Liver (tissue), 9 donors: ENCODE data around the gene SPATS2L. TPM values are rescaled to one million over a fixed set of nuclear protein-coding genes. Genes with fewer than 3 reads are reported as not detected.

ENCODE experiments used
- DNase-seq: peaks from one replicate; pipeline ENCODE4 v3.0.0-alpha.2; 2017; ENCODE audit warnings: low spot score
- H3K27ac ChIP-seq, 2 donors: one replicate each; pipeline ENCODE4 v1.7.0; 2013; ENCODE audit warnings: inconsistent platforms in 2 of 2, low read length in 2 of 2, control low read depth in 1 of 2, low read depth in 1 of 2, mild to moderate bottlenecking in 1 of 2
- H3K27me3 ChIP-seq, 4 donors: one replicate each; pipeline versions ENCODE4 v1.6.1 to v1.7.0; 2013; ENCODE audit warnings: low read length in 3 of 4, inconsistent platforms in 1 of 4, mild to moderate bottlenecking in 1 of 4, moderate library complexity in 1 of 4; ENCODE audit not compliant: control insufficient read depth in 4 of 4, insufficient read depth in 4 of 4
- H3K36me3 ChIP-seq, 4 donors: one replicate each; pipeline versions ENCODE4 v1.6.1 to v1.7.0; 2013; ENCODE audit warnings: low read length in 3 of 4, mild to moderate bottlenecking in 3 of 4, low read depth in 1 of 4, moderate library complexity in 1 of 4; ENCODE audit not compliant: control insufficient read depth in 4 of 4, insufficient read depth in 3 of 4
- H3K4me1 ChIP-seq, 4 donors: one replicate each; pipeline versions ENCODE4 v1.6.1 to v1.7.0; 2013; ENCODE audit warnings: low read length in 3 of 4, mild to moderate bottlenecking in 3 of 4, moderate library complexity in 1 of 4; ENCODE audit not compliant: control insufficient read depth in 4 of 4, insufficient read depth in 4 of 4
- H3K4me3 ChIP-seq, 3 donors: one replicate each; pipeline versions ENCODE4 v1.6.1 to v1.7.0; 2013; ENCODE audit warnings: low read length in 3 of 3, control low read depth in 1 of 3, low read depth in 1 of 3, mild to moderate bottlenecking in 1 of 3
- H3K9ac ChIP-seq, 2 donors: one replicate each; pipeline ENCODE4 v1.7.0; 2013; ENCODE audit warnings: low read length in 2 of 2, mild to moderate bottlenecking in 2 of 2, moderate library complexity in 2 of 2, control low read depth in 1 of 2, low read depth in 1 of 2
- H3K9me3 ChIP-seq, 4 donors: one replicate each; pipeline versions ENCODE4 v1.6.1 to v1.7.0; 2013; ENCODE audit warnings: low read length in 3 of 4; ENCODE audit not compliant: control insufficient read depth in 4 of 4
- EGR1 ChIP-seq, 2 donors: IDR thresholded peaks; 2 replicates each; pipeline ENCODE4 v1.6.1; 2016 to 2018; ENCODE audit warnings: antibody characterized with exemption in 2 of 2, low read depth in 2 of 2
- GABPA ChIP-seq, 2 donors: IDR thresholded peaks in 1 of 2; conservative IDR thresholded peaks in 1 of 2; 2 replicates each; pipeline ENCODE4 v1.6.1; 2016; ENCODE audit warnings: antibody characterized with exemption in 2 of 2, mild to moderate bottlenecking in 1 of 2, moderate library complexity in 1 of 2
- HNF4A ChIP-seq, 2 donors: conservative IDR thresholded peaks; 2 replicates each; pipeline ENCODE4 v1.6.1; 2016; ENCODE audit warnings: antibody characterized with exemption in 2 of 2, mild to moderate bottlenecking in 2 of 2
- HNF4G ChIP-seq: IDR thresholded peaks from 2 replicates; pipeline ENCODE4 v1.6.1; 2016; ENCODE audit warnings: antibody characterized with exemption
- NR2F2 ChIP-seq: IDR thresholded peaks from 2 replicates; pipeline ENCODE4 v1.6.1; 2016; ENCODE audit warnings: antibody characterized with exemption
- RXRA ChIP-seq, 2 donors: IDR thresholded peaks; 2 replicates each; pipeline ENCODE4 v1.6.1; 2017 to 2018; ENCODE audit warnings: antibody characterized with exemption in 2 of 2, mild to moderate bottlenecking in 1 of 2
- SP1 ChIP-seq: IDR thresholded peaks from 2 replicates; pipeline ENCODE4 v1.6.1; 2018; ENCODE audit warnings: antibody characterized with exemption, mild to moderate bottlenecking
- TAF1 ChIP-seq: conservative IDR thresholded peaks from 2 replicates; pipeline ENCODE4 v1.6.1; 2016; ENCODE audit warnings: antibody characterized with exemption, mild to moderate bottlenecking
- WGBS: extraction: QIAGEN DNeasy Blood & Tissue Kit; methylation state at CpG from one replicate; pipeline ENCODE4 v1.1.7; 2013; 5-methylcytosine and 5-hydroxymethylcytosine counted together
- polyA plus RNA-seq, 2 donors: library from polyadenylated mRNA; stranded (reverse) in 1 of 2; unstranded in 1 of 2; fragments of 200-250 nt in 1 of 2; fragments of >200 nt in 1 of 2; fragmentation: Nextera tagmentation in 1 of 2; extraction: Ambion mirVana in 1 of 2; gene quantifications; one replicate each; pipeline versions ENCODE4 v1.2.1 to v1.2.3, GENCODE V29; 2013 to 2015
- total RNA-seq, 2 donors: library from RNA; depleted of rRNA; stranded (reverse); fragments of >200 nt; gene quantifications; one replicate each; pipeline ENCODE4 v1.2.3, GENCODE V29; 2014
- TF ChIP-seq, protein P1 (sequence below): IDR thresholded peaks from 2 replicates; pipeline ENCODE4 v1.6.1; 2016; ENCODE audit warnings: antibody characterized with exemption
- TF ChIP-seq, protein P2 (sequence below): IDR thresholded peaks from 2 replicates; pipeline ENCODE4 v1.6.1; 2016; ENCODE audit warnings: antibody characterized with exemption, mild to moderate bottlenecking
- TF ChIP-seq, protein P3 (sequence below): fragments of 150-350 bp; IDR thresholded peaks from 2 replicates; pipeline ENCODE4 v1.5.1; 2017; ENCODE audit warnings: improper control_type of control experiment, low read depth, low read length; ENCODE audit not compliant: missing input control
- donor health status: healthy.
- donor health status: healthy.
- donor health status: healthy.
- donor health status: healthy.
- donor health status: healthy.

SPATS2L gene
- total and polyA plus RNA-seq, 4 donors: 31.4 to 49.9 (median 42.4) TPM

DNA sequence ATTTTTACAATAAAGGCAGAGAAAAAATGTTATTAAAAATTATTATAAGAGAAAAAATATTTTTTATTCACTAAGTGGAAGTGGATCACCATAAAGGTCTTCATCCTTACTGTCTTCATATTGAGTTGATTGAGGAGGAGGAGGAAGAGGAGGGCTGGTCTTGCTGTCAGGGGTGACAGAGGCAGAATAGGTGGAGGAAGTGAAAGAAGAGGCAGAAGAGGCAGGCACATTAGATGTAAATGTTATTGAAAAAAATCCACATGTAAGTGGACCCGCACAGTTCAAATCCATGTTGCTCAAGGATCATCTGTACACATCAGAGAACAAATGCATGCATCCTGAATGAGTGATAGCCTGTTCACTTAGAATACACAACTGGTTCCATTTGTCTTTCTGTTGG, 6.4 kb upstream of the SPATS2L start:
- TF ChIP-seq NR2F2: no peak
- TF ChIP-seq TAF1: no peak
- TF ChIP-seq RXRA (IDR thresholded peaks at IDR 0.05): no peak
- TF ChIP-seq HNF4G: no peak
- TF ChIP-seq, protein P1, sequence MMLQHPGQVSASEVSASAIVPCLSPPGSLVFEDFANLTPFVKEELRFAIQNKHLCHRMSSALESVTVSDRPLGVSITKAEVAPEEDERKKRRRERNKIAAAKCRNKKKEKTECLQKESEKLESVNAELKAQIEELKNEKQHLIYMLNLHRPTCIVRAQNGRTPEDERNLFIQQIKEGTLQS: no peak
- TF ChIP-seq GABPA (IDR thresholded peaks at IDR 0.05 in 1 of 2, conservative IDR thresholded peaks at IDR 0.05 in 1 of 2): no peak
- TF ChIP-seq SP1: no peak
- TF ChIP-seq, protein P2, sequence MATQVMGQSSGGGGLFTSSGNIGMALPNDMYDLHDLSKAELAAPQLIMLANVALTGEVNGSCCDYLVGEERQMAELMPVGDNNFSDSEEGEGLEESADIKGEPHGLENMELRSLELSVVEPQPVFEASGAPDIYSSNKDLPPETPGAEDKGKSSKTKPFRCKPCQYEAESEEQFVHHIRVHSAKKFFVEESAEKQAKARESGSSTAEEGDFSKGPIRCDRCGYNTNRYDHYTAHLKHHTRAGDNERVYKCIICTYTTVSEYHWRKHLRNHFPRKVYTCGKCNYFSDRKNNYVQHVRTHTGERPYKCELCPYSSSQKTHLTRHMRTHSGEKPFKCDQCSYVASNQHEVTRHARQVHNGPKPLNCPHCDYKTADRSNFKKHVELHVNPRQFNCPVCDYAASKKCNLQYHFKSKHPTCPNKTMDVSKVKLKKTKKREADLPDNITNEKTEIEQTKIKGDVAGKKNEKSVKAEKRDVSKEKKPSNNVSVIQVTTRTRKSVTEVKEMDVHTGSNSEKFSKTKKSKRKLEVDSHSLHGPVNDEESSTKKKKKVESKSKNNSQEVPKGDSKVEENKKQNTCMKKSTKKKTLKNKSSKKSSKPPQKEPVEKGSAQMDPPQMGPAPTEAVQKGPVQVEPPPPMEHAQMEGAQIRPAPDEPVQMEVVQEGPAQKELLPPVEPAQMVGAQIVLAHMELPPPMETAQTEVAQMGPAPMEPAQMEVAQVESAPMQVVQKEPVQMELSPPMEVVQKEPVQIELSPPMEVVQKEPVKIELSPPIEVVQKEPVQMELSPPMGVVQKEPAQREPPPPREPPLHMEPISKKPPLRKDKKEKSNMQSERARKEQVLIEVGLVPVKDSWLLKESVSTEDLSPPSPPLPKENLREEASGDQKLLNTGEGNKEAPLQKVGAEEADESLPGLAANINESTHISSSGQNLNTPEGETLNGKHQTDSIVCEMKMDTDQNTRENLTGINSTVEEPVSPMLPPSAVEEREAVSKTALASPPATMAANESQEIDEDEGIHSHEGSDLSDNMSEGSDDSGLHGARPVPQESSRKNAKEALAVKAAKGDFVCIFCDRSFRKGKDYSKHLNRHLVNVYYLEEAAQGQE: no peak
- no peak for TF ChIP-seq EGR1 (IDR thresholded peaks at IDR 0.05; ENCODE audit: low read depth in 2 of 2)
- TF ChIP-seq, protein P3, sequence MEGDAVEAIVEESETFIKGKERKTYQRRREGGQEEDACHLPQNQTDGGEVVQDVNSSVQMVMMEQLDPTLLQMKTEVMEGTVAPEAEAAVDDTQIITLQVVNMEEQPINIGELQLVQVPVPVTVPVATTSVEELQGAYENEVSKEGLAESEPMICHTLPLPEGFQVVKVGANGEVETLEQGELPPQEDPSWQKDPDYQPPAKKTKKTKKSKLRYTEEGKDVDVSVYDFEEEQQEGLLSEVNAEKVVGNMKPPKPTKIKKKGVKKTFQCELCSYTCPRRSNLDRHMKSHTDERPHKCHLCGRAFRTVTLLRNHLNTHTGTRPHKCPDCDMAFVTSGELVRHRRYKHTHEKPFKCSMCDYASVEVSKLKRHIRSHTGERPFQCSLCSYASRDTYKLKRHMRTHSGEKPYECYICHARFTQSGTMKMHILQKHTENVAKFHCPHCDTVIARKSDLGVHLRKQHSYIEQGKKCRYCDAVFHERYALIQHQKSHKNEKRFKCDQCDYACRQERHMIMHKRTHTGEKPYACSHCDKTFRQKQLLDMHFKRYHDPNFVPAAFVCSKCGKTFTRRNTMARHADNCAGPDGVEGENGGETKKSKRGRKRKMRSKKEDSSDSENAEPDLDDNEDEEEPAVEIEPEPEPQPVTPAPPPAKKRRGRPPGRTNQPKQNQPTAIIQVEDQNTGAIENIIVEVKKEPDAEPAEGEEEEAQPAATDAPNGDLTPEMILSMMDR: no peak
- TF ChIP-seq HNF4A (conservative IDR thresholded peaks at IDR 0.05): no peak
- DNase-seq: no peak
- Histone ChIP-seq H3K9me3 (no peaks in the 10 kb centered on the region), H3K27ac (no peak overlapping the region), H3K9ac (no peak overlapping the region), H3K4me3 (no peak overlapping the region), H3K4me1 (peaks cover 0 to 4% (median 1%) of the 10 kb centered on the region in 4 donors), H3K27me3 (no peaks in the 10 kb centered on the region), H3K36me3 (no peaks in the 10 kb centered on the region)
- WGBS: 88% methylated on average over 1 of the region's 1 CpG

DNA sequence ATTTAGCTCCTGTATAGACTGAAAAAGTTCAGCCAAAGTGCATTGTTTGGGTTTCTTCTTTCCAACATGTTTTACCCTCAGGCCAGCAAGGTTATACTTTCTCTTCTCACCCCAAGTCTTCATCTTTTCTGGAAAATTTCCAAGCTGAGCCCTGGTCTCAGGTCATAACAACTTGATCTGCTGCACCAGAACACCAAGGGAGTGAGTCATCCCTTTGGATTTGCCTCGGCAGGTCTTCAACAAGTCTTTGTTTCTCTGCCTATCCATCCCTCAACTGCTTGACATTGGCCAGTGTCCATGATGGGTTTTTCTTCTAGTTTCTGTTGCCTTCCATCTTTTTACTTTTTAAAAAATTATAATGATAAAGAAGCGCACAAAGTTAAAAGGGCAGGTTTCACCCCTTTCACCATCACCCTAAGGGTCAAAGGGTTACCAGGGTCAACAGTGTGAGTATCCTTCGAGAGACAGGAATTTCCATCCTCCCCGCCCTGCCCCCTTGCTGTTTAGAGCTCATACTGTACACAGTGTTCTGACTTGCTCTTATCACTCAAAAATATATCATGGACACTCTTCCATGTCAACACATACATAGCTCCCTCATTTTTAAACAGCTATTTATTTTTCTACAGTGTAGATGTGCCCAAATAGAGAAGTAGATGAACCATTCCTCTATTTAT, 5.7 kb upstream of the SPATS2L start:
- no peak for TF ChIP-seq TAF1
- peak; percentile 91 for TF ChIP-seq NR2F2
- no peak for TF ChIP-seq RXRA (IDR thresholded peaks at IDR 0.05)
- no peak overlapping the region for H3K27ac ChIP-seq
- no peak overlapping the region for H3K9ac ChIP-seq
- peaks cover 1 to 9% (median 5%) of the 10 kb centered on the region in 4 donors for H3K4me1 ChIP-seq
- DNase-seq: no peak
- no peaks in the 10 kb centered on the region for H3K36me3 ChIP-seq
- no peak overlapping the region for H3K4me3 ChIP-seq
- H3K9me3 ChIP-seq: no peaks in the 10 kb centered on the region
- 85% methylated on average over 4 of the region's 4 CpGs for WGBS
- no peaks in the 10 kb centered on the region for H3K27me3 ChIP-seq
